Keratinocyte (primary cell): ENCODE measurements around the gene OVOL3. TPM values are rescaled to one million over a fixed set of nuclear protein-coding genes. Genes with fewer than 3 reads are reported as not detected.

Experiments used
- DNase-seq: peaks from one replicate; pipeline ENCODE4 v3.0.0-alpha.2; 2011; ENCODE audit warnings: low read depth, missing footprints, low spot score
- FAIRE-seq: peaks from 2 replicates; lab custom pipeline; 2011; peaks lifted over from hg19 to GRCh38; lab: Jason Lieb, UNC
- H2AFZ ChIP-seq: 2 replicates; pipeline ENCODE4 v1.6.0; 2012; ENCODE audit warnings: low read length, control low read depth, inconsistent platforms; ENCODE audit not compliant: control insufficient read depth
- H3K27ac ChIP-seq: 2 replicates; pipeline ENCODE4 v1.5.1; 2011; ENCODE audit warnings: low read length; ENCODE audit not compliant: control insufficient read depth, insufficient read depth
- H3K27me3 ChIP-seq: 3 replicates; pipeline ENCODE4 v1.6.0; 2011; ENCODE audit warnings: low read length; ENCODE audit not compliant: control insufficient read depth, insufficient read depth; ENCODE audit errors: extremely low read depth
- H3K36me3 ChIP-seq, 2 experiments: 2 replicates in 1 of 2; 3 replicates in 1 of 2; pipeline ENCODE4 v1.5.1; 2011; ENCODE audit warnings: low read length in 2 of 2, mild to moderate bottlenecking in 1 of 2; ENCODE audit not compliant: control insufficient read depth in 2 of 2, insufficient read depth in 2 of 2; ENCODE audit errors: extremely low read depth in 1 of 2
- H3K4me1 ChIP-seq: 3 replicates; pipeline ENCODE4 v1.5.1; 2011; ENCODE audit warnings: low read length; ENCODE audit not compliant: control insufficient read depth, insufficient read depth; ENCODE audit errors: extremely low read depth
- H3K4me2 ChIP-seq: 3 replicates; pipeline ENCODE4 v1.6.0; 2011; ENCODE audit warnings: low read depth, low read length; ENCODE audit not compliant: control insufficient read depth, insufficient read depth; ENCODE audit errors: extremely low read depth
- H3K4me3 ChIP-seq, 3 experiments: fragments of 200-600 bp in 1 of 3; sonication (generic) in 1 of 3; 2 replicates in 2 of 3; 3 replicates in 1 of 3; pipeline ENCODE4 v1.5.1; 2011 to 2016; ENCODE audit warnings: low read length in 3 of 3, mild to moderate bottlenecking in 3 of 3, control low read depth in 2 of 3, inconsistent platforms in 1 of 3, low read depth in 1 of 3, mixed read lengths in 1 of 3, mixed run types in 1 of 3, moderate library complexity in 1 of 3; ENCODE audit not compliant: control insufficient read depth in 2 of 3, insufficient read depth in 2 of 3; ENCODE audit errors: extremely low read depth in 1 of 3
- H3K79me2 ChIP-seq: 2 replicates; pipeline ENCODE4 v1.6.0; 2012; ENCODE audit warnings: low read length; ENCODE audit not compliant: control insufficient read depth, insufficient read depth
- H3K9ac ChIP-seq: 3 replicates; pipeline ENCODE4 v1.6.0; 2011; ENCODE audit warnings: low read length; ENCODE audit not compliant: control insufficient read depth, insufficient read depth; ENCODE audit errors: extremely low read depth
- H3K9me1 ChIP-seq: 3 replicates; pipeline ENCODE4 v1.6.0; 2011; ENCODE audit warnings: low read length; ENCODE audit not compliant: control insufficient read depth, insufficient read depth; ENCODE audit errors: extremely low read depth
- H3K9me3 ChIP-seq: 2 replicates; pipeline ENCODE4 v1.5.1; 2012; ENCODE audit warnings: low read depth, low read length; ENCODE audit not compliant: control insufficient read depth
- H4K20me1 ChIP-seq: 3 replicates; pipeline ENCODE4 v1.6.0; 2011; ENCODE audit warnings: low read length; ENCODE audit not compliant: control insufficient read depth, insufficient read depth; ENCODE audit errors: extremely low read depth
- CTCF ChIP-seq, 3 experiments: IDR thresholded peaks in 1 of 3; conservative IDR thresholded peaks in 1 of 3; optimal IDR thresholded peaks in 1 of 3; 2 replicates in 2 of 3; 3 replicates in 1 of 3; pipeline versions ENCODE3 to v1.5.1; 2011; ENCODE audit warnings: low read length in 3 of 3, mild to moderate bottlenecking in 3 of 3, moderate library complexity in 2 of 3, control low read depth in 1 of 3, inconsistent platforms in 1 of 3; ENCODE audit not compliant: insufficient read depth in 2 of 3; ENCODE audit errors: extremely low read depth in 1 of 3
- EZH2 ChIP-seq: IDR thresholded peaks from one replicate; pipeline ENCODE4 v1.6.1; 2012; ENCODE audit warnings: inconsistent platforms, mild to moderate bottlenecking, low read length, moderate library complexity
- dilution Hi-C: fragments of 300-500 bp; cut with MboI; formaldehyde crosslinking; loops from one replicate; pipeline ENCODE4 v1.7.0; 2020; ENCODE audit warnings: low sequenced_read_pairs; ENCODE audit not compliant: extremely low pct_ligation_motif_present
- polyA minus RNA-seq, 3 experiments: library from RNA; depleted of rRNA, polyadenylated mRNA; stranded (reverse); fragments of >200 nt; gene quantifications; 1 replicate in 1 of 3; 2 replicates in 1 of 3; 3 replicates in 1 of 3; pipeline ENCODE4 v1.2.3, GENCODE V29; 2011
- polyA plus RNA-seq, 5 experiments: library from polyadenylated mRNA; depleted of rRNA in 3 of 5; stranded (reverse) in 3 of 5; stranded (forward) in 1 of 5; unstranded in 1 of 5; fragments of >200 nt; gene quantifications; 1 replicate in 1 of 5; 2 replicates in 3 of 5; 3 replicates in 1 of 5; pipeline versions ENCODE4 v1.2.1 to v1.2.3, GENCODE V29; 2011 to 2012; ENCODE audit warnings: missing spikeins in 2 of 5, low read depth in 1 of 5, low replicate concordance in 1 of 5

Gene OVOL3
- not detected in 3 replicates for polyA plus RNA-seq
- polyA plus RNA-seq (2011; ENCODE audit: low read depth) = not detected
- polyA plus RNA-seq (2011; cell fraction: cytosol; rRNA removed) = not detected in 2 replicates
- not detected in 2 replicates for polyA plus RNA-seq (2011; cell fraction: nucleus; rRNA removed)
- not detected in 2 replicates for polyA plus RNA-seq (2012; ENCODE audit: low replicate concordance)
- not detected in 3 replicates for polyA minus RNA-seq
- polyA minus RNA-seq (2011; cell fraction: cytosol; rRNA and poly(A)+ RNA removed) = not detected
- polyA minus RNA-seq (2011; cell fraction: nucleus; rRNA and poly(A)+ RNA removed) = not detected in 2 replicates

GRCh38 chr19:36110487-36111199 is at the start of gene OVOL3:
Gene OVOL3 (plus strand): TSS chr19:36111143. CDS start chr19:36111203, 60 bp downstream.
- H3K9ac ChIP-seq = no peak within 1 kb of the TSS
- no peak for DNase-seq
- peaks cover 3% of the 10 kb centered on the region for H4K20me1 ChIP-seq
- peaks cover 7 to 9% of the 10 kb centered on the region in 2 experiments for H3K36me3 ChIP-seq
- no peak for TF ChIP-seq CTCF (optimal IDR thresholded peaks at IDR 0.05 in 1 of 3, IDR thresholded peaks at IDR 0.05 in 1 of 3, conservative IDR thresholded peaks at IDR 0.05 in 1 of 3; ENCODE audit: extremely low read depth in 1 of 3, insufficient read depth in 2 of 3, low read length in 3 of 3)
- TF ChIP-seq EZH2 = no peak
- no peaks in the 10 kb centered on the region for H3K9me1 ChIP-seq
- no peak within 1 kb of the TSS for H3K4me2 ChIP-seq
- no peak for FAIRE-seq
- H3K4me3 ChIP-seq = no peak within 1 kb of the TSS
- peaks cover 10% of the 10 kb centered on the region for H3K79me2 ChIP-seq
- H3K4me1 ChIP-seq = peaks cover 3% of the 10 kb centered on the region
- no peak within 1 kb of the TSS for H2AFZ ChIP-seq
- no peaks in the 10 kb centered on the region for H3K9me3 ChIP-seq
- H3K27ac ChIP-seq = no peak within 1 kb of the TSS
- dilution Hi-C loops = no loop called here
- no peaks in the 10 kb centered on the region for H3K27me3 ChIP-seq

DNA sequence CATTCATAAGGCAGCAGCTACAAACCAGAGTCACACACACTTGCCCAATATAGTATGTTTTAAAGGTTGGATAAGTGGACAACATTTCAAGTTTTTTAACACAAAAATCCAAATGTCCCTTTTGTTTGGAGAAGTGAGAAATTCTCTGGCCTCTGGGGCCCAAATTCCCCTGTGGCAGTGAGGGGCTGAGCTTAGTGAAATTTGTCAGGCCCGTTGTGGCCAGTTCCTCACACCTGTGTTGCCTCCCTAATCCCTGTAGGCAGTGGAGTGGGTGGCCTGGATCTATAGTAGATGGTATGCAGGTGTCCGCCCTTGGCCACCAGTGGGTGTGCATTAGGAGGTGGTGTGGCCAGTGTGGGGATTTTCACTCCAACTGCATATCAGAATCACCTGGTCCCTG is 49.6 kb upstream of the OVOL3 start:
- DNase-seq (no peak), FAIRE-seq (no peak)
- Histone ChIP-seq H3K4me2 (no peak overlapping the region), H3K27ac (no peak overlapping the region), H3K27me3 (no peaks in the 10 kb centered on the region), H3K36me3 (peaks cover 2 to 17% of the 10 kb centered on the region in 2 experiments), H3K4me3 (no peak overlapping the region), H4K20me1 (peaks cover 4% of the 10 kb centered on the region), H3K4me1 (peaks cover 3% of the 10 kb centered on the region), H3K9me3 (no peaks in the 10 kb centered on the region), H3K9ac (no peak overlapping the region), H2AFZ (no peak overlapping the region), H3K79me2 (peaks cover 4% of the 10 kb centered on the region), H3K9me1 (no peaks in the 10 kb centered on the region)
- TF ChIP-seq CTCF (optimal IDR thresholded peaks at IDR 0.05 in 1 of 3, IDR thresholded peaks at IDR 0.05 in 1 of 3, conservative IDR thresholded peaks at IDR 0.05 in 1 of 3; ENCODE audit: extremely low read depth in 1 of 3, insufficient read depth in 2 of 3, low read length in 3 of 3) (no peak), EZH2 (no peak)
- dilution Hi-C loops = no loop called here
